PC-9 (cell line): ENCODE measurements around the gene CLCF1. TPM values are rescaled to one million over a fixed set of nuclear protein-coding genes. Genes with fewer than 3 reads are reported as not detected.

ENCODE experiments used
- BruUV-seq: library from RNA; stranded (reverse); fragments of 400-500 nt; replicated peaks from 2 replicates; lab custom pipeline; 2021; lab: Mats Ljungman, UMichigan
- CTCF ChIA-PET: fragments of 300-600 bp; sonication (Branson Sonifier 250); formaldehyde crosslinking; loops from one replicate; lab custom pipeline; 2022; ENCODE audit warnings: antibody characterized with exemption; lab: Charles Lee
- POLR2A ChIA-PET: fragments of 300-600 bp; sonication (Branson Sonifier 250); formaldehyde crosslinking; loops from one replicate; lab custom pipeline; 2022; ENCODE audit warnings: antibody characterized with exemption; ENCODE audit not compliant: unreplicated experiment; lab: Charles Lee
- DNase-seq, 2 experiments: peaks; one replicate each; pipeline versions ENCODE4 v3.0.0 to v3.0.0-alpha.2; 2015 to 2022; ENCODE audit warnings: mixed read lengths in 1 of 2
- H2AFZ ChIP-seq: fragments of 200-600 bp; sonication (generic); 2 replicates; pipeline ENCODE4 v1.8.1; 2017; ENCODE audit warnings: antibody characterized with exemption
- H3F3A ChIP-seq: fragments of 200-600 bp; sonication (generic); 2 replicates; pipeline ENCODE4 v1.8.1; 2017; ENCODE audit warnings: antibody characterized with exemption, mild to moderate bottlenecking, low read depth; ENCODE audit not compliant: insufficient read depth
- H3K27ac ChIP-seq: fragments of 200-600 bp; sonication (generic); 2 replicates; pipeline ENCODE4 v1.6.1; 2016; ENCODE audit warnings: mixed run types
- H3K27me3 ChIP-seq: fragments of 200-600 bp; sonication (generic); 2 replicates; pipeline ENCODE4 v1.6.1; 2016; ENCODE audit warnings: low read depth, mixed run types; ENCODE audit not compliant: insufficient read depth
- H3K36me3 ChIP-seq: fragments of 200-600 bp; sonication (generic); 2 replicates; pipeline ENCODE4 v1.6.1; 2016; ENCODE audit warnings: low read depth, mixed run types
- H3K4me1 ChIP-seq: fragments of 200-600 bp; sonication (generic); replicated peaks from 2 replicates; pipeline ENCODE4 v1.6.1; 2016; ENCODE audit warnings: mixed run types; ENCODE audit not compliant: insufficient read depth
- H3K4me2 ChIP-seq: fragments of 200-600 bp; sonication (generic); 2 replicates; pipeline ENCODE4 v1.6.1; 2017; ENCODE audit warnings: mixed run types
- H3K4me3 ChIP-seq: fragments of 200-600 bp; sonication (generic); 2 replicates; pipeline ENCODE4 v1.6.1; 2016; ENCODE audit warnings: mixed run types
- H3K79me2 ChIP-seq: fragments of 200-600 bp; sonication (generic); 2 replicates; pipeline ENCODE4 v1.6.1; 2017; ENCODE audit warnings: low read depth, mixed run types
- H3K9me2 ChIP-seq: fragments of 200-600 bp; sonication (generic); 2 replicates; pipeline ENCODE4 v1.8.1; 2017; ENCODE audit warnings: mild to moderate bottlenecking; ENCODE audit not compliant: insufficient read depth
- H3K9me3 ChIP-seq: fragments of 200-600 bp; sonication (generic); 2 replicates; pipeline ENCODE4 v1.8.1; 2016; ENCODE audit warnings: low read depth; ENCODE audit not compliant: insufficient read depth
- H4K20me1 ChIP-seq: fragments of 200-600 bp; sonication (generic); 2 replicates; pipeline ENCODE4 v1.8.1; 2017; ENCODE audit not compliant: insufficient read depth
- EZH2 ChIP-seq: fragments of 200-600 bp; sonication (generic); IDR thresholded peaks from 2 replicates; pipeline ENCODE4 v1.8.0; 2017; ENCODE audit warnings: antibody characterized with exemption, low read depth
- intact Hi-C: fragments of 100-400 bp; cut with micrococcal nuclease; formaldehyde crosslinking; loops from one replicate; pipeline ENCODE4 v1.10.0; 2022; ENCODE audit not compliant: unreplicated experiment
- total RNA-seq: library from RNA; stranded (reverse); gene quantifications from 2 replicates; pipeline ENCODE4 v1.2.3, GENCODE V29; 2021
- TF ChIP-seq, protein P1 (sequence below): fragments of 200-600 bp; sonication (generic); conservative IDR thresholded peaks from 2 replicates; pipeline ENCODE4 v1.6.1; 2017; ENCODE audit warnings: mixed run types, antibody characterized with exemption, mild to moderate bottlenecking, moderate library complexity

The CLCF1 gene
- total RNA-seq, 1 experiment from 2014 or later = 17.0 TPM

GRCh38 chr11:67352546-67353316 lies 20.7 kb downstream of the CLCF1 start:
- no peak for TF ChIP-seq EZH2
- TF ChIP-seq, protein P1, sequence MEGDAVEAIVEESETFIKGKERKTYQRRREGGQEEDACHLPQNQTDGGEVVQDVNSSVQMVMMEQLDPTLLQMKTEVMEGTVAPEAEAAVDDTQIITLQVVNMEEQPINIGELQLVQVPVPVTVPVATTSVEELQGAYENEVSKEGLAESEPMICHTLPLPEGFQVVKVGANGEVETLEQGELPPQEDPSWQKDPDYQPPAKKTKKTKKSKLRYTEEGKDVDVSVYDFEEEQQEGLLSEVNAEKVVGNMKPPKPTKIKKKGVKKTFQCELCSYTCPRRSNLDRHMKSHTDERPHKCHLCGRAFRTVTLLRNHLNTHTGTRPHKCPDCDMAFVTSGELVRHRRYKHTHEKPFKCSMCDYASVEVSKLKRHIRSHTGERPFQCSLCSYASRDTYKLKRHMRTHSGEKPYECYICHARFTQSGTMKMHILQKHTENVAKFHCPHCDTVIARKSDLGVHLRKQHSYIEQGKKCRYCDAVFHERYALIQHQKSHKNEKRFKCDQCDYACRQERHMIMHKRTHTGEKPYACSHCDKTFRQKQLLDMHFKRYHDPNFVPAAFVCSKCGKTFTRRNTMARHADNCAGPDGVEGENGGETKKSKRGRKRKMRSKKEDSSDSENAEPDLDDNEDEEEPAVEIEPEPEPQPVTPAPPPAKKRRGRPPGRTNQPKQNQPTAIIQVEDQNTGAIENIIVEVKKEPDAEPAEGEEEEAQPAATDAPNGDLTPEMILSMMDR = no peak
- ChIA-PET POLR2A (interaction anchor here (0.6 to 1.2 kb wide), 6 partner anchors 25 to 298 kb away, joined by 3 to 7 read pairs (median 4); partner anchors contain the start of gene CDK2AP2), CTCF (interaction anchor here (0.7 to 4.1 kb wide), 5 partner anchors 21 to 112 kb away, joined by 3 to 55 read pairs (median 6); partner anchors contain the start of gene PPP1CA)
- H3K4me3 ChIP-seq = peak overlapping the region; percentile 93
- peak overlapping the region; percentile 75 for H2AFZ ChIP-seq
- peaks cover 70% of the 10 kb centered on the region for H3K4me1 ChIP-seq
- no peaks in the 10 kb centered on the region for H3K27me3 ChIP-seq
- H3K36me3 ChIP-seq = no peaks in the 10 kb centered on the region
- H3F3A ChIP-seq = peaks cover 69% of the 10 kb centered on the region
- H4K20me1 ChIP-seq = no peaks in the 10 kb centered on the region
- H3K79me2 ChIP-seq = peaks cover 49% of the 10 kb centered on the region
- no peaks in the 10 kb centered on the region for H3K9me3 ChIP-seq
- DNase-seq = peak in 1 of 2 experiments; percentile 67
- TSS peak; percentile 58 for BruUV-seq
- H3K27ac ChIP-seq = peak overlapping the region; percentile 90
- intact Hi-C loops = loop anchor here (1.0 to 5.0 kb wide), 4 partner anchors 22 to 305 kb away; partner anchors contain the start of genes GSTP1 and TMEM134
- no peaks in the 10 kb centered on the region for H3K9me2 ChIP-seq
- peak overlapping the region; percentile 97 for H3K4me2 ChIP-seq

GRCh38 chr11:67351275-67352005 lies 22.0 kb downstream of the CLCF1 start:
- intact Hi-C loops = loop anchor here (2.0 to 5.0 kb wide), 3 partner anchors 116 to 306 kb away; partner anchors contain the start of genes GSTP1 and TMEM134
- Histone ChIP-seq H3K9me3 (no peaks in the 10 kb centered on the region), H3F3A (peaks cover 67% of the 10 kb centered on the region), H2AFZ (no peak overlapping the region), H3K9me2 (no peaks in the 10 kb centered on the region), H3K4me1 (peaks cover 69% of the 10 kb centered on the region), H3K27me3 (no peaks in the 10 kb centered on the region), H3K27ac (no peak overlapping the region), H3K36me3 (no peaks in the 10 kb centered on the region), H3K4me3 (no peak overlapping the region), H4K20me1 (no peaks in the 10 kb centered on the region), H3K4me2 (peak overlapping the region; percentile 63), H3K79me2 (peaks cover 48% of the 10 kb centered on the region)
- BruUV-seq = no TSS peak
- DNase-seq = peak; percentile 72 to 81
- ChIA-PET POLR2A (interaction anchor here (0.5 to 0.7 kb wide), 9 partner anchors 10 to 920 kb away, joined by 3 to 14 read pairs (median 4); partner anchors contain the start of gene C11orf24), CTCF (interaction anchor here (0.5 to 4.1 kb wide), 9 partner anchors 19 to 687 kb away, joined by 3 to 55 read pairs (median 5); no protein-coding TSS in a partner anchor)
- no peak for TF ChIP-seq EZH2
- TF ChIP-seq, protein P1 = peak; percentile 96

DNA sequence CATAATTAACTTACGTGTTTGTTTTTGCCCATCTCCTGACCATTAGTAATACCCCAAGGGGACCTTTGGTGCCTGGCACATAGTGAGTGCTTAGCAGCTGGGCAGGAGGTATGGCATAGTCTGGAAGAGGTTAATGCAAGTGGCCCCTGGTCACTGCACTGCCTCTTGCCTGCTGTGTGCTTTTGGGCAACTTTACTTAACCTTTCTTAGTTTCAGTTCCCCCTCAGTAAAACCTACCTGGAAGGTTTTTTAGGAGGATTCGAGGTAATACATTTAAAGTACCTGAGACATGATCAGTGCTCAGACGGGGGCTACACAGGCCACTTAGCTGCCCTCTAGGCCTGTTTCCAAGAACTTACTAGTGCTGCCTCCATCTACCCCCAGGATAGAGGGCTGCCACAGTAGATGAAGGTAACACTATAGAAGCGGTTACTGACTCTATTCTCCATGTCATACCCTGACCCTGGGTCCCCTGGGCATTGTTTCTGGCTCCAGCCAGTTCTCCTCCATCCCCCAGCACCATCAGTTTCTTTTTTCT lies 23.4 kb downstream of the CLCF1 start:
- H3K4me2 ChIP-seq = no peak overlapping the region
- CTCF ChIA-PET = interaction anchor here (0.6 to 0.7 kb wide), 2 partner anchors 8 to 288 kb away, joined by 4 to 7 read pairs; no protein-coding TSS in a partner anchor
- TF ChIP-seq, protein P1 = no peak
- TF ChIP-seq EZH2 = no peak
- intact Hi-C loops = loop anchor here (5.0 kb wide), 2 partner anchors 117 to 307 kb away; partner anchors contain the start of gene TMEM134
- H3K36me3 ChIP-seq = no peaks in the 10 kb centered on the region
- DNase-seq = no peak
- BruUV-seq = no TSS peak
- no peak overlapping the region for H3K4me3 ChIP-seq
- POLR2A ChIA-PET = no interaction called here
- H3K79me2 ChIP-seq = peaks cover 37% of the 10 kb centered on the region
- H3K27me3 ChIP-seq = no peaks in the 10 kb centered on the region
- H2AFZ ChIP-seq = no peak overlapping the region
- no peaks in the 10 kb centered on the region for H3K9me2 ChIP-seq
- H3K4me1 ChIP-seq = peaks cover 67% of the 10 kb centered on the region
- no peaks in the 10 kb centered on the region for H3K9me3 ChIP-seq
- H4K20me1 ChIP-seq = no peaks in the 10 kb centered on the region
- peak overlapping the region; percentile 4; the same call in 1 of the 2 replicates for H3K27ac ChIP-seq
- peaks cover 64% of the 10 kb centered on the region for H3F3A ChIP-seq
